Mesenteric fat pad (tissue), 1 donor: ENCODE results near the gene POTEH. TPM values are rescaled to one million over a fixed set of nuclear protein-coding genes. Genes with fewer than 3 reads are reported as not detected.
"Not testable (repeated sequence)": the region's sequence is repeated elsewhere in the genome, so short reads cannot be mapped to it uniquely, and the experiment has no call there.

Experiments used
- DNase-seq: peaks from one replicate; pipeline ENCODE4 v3.0.0-alpha.2; 2020; ENCODE audit warnings: low spot score
- long read RNA-seq: library from polyadenylated mRNA; unstranded; transcript quantifications from one replicate; pipeline ENCODE4 v2.0.0, GENCODE V29; 2020
- total RNA-seq: library from RNA; stranded (reverse); fragmentation: NEBNext Ultra II Directional; extraction: Animal tissue kit (Norgen Biotek cat#: 25700); gene quantifications from one replicate; pipeline ENCODE4 v1.2.1, GENCODE V29; 2021
- donor health status: DM: yes; HTN: yes; CAD: no.

The POTEH gene
- not detected for total RNA-seq
- long read RNA-seq: 0 reads

- DNase-seq: not testable (repeated sequence)
These were observed at the start of gene POTEH for GRCh38 chr22:15689749-15690125. Gene POTEH (plus strand): TSS chr22:15690026. CDS start chr22:15690078, 52 bp downstream.

DNA sequence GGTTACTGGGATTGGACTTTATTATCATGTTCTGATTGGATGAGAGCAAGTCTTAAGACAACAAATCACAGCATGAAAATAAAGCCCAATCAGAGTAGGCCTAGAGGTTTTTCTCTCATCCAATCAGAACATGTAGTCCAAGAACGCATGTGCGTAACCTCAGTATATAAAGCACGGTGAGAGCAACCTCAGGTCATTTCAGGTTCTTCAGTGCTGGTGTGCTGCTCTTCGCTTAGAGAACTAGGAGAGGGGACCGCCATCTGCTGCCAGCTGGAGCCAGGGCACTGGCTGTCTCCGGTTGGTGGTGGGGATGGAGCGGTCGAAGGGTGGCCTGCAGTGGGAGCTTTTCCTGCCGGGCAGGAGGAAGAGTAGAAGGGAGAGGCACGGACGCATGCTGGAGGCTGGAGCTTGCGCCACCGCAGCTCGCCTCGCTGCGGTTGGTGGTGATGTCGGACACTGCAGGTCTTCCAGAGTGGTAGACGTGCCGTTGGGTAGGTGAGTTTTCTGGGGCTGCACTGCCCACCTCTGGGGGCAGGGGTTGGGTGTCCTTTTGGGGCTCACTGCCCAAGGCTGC, 47.5 kb upstream of the POTEH start:
- DNase-seq: not testable (repeated sequence)

GRCh38 chr22:15651954-15652353, 37.9 kb upstream of the POTEH start:
- DNase-seq: not testable (repeated sequence)

GRCh38 chr22:15652738-15653137, 37.1 kb upstream of the POTEH start:
- not testable (repeated sequence) for DNase-seq

DNA sequence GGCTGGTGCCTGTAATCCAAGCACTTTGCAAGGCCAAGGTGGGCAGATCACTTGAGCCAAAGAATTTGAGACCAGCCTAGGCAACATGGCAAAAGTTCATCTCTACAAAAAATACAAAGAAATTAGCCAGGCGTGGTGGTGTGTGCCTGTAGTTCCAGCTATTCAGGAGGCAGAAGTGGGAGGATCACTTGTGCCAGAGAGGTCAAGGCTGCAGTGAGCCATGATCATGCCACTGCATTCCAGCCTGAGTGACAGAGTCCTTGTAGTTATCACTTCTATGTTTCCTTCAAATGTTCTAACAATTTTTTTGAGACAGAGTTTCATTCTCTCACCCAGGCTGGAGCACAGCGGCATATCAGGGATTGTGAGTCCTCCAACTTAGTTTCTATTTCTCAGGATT, 36.6 kb upstream of the POTEH start:
- not testable (repeated sequence) for DNase-seq

DNA sequence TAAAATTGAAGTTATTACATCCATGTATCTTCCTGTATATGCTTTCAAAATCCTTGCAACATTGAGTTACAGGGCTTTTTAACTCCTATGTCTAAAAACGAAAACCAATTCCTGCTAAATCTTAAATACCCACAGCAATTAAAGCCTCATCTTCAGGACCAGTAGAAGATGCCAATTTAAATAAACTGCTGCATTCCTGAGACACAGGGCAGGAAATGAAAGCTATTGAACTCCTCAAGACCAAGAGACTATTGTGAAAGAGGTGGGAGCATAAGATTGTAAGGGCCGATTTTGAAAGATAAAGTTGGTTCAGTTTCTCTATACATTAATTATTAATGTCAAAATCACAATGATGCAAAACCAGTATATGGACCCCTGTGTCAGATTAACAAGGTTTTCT, 28.7 kb upstream of the POTEH start:
- DNase-seq: not testable (repeated sequence)

GRCh38 chr22:15664682-15665081, 25.1 kb upstream of the POTEH start:
- DNase-seq: not testable (repeated sequence)

DNA sequence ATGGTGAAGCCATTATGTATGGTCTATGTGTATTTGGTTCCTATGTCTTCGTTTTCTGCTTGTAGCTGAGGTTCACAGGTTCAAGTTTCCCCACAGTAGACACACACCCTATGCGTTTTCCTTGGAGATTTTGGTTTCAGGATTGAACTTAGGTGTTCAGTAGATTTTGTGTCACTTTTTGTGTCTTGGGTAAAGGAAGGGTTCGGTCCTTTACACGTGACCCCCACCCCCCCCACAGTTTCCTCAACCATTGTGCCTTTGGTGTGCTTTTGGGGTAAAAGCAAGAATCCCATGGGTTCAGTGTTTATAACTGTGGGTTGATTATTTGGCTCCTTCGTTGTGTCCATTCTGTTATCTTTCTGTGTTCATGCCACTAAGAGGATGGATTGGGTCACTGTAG, 24.3 kb upstream of the POTEH start:
- DNase-seq: not testable (repeated sequence)

- DNase-seq: not testable (repeated sequence)
These were observed 20.4 kb upstream of the POTEH start for GRCh38 chr22:15669430-15669829.

DNA sequence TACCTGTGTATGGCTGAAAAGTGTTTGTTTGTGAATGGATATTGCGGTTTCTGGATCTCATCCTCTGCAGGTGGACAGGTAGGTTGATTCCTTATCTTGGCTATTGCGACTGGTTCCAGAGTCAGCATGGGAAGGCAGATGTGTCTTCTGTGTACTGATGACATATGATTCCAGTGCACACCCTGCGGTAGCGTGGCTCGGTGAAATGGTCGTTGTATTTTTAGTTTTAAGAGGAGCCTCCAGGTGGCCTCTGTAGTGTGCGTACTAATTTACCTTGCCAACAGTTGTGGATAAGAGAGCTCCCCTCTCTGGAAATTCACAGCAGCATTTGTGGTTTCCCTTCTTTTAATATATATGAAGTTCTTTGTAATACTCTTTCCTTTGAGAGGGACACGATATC, 10.1 kb upstream of the POTEH start:
- not testable (repeated sequence) for DNase-seq

DNA sequence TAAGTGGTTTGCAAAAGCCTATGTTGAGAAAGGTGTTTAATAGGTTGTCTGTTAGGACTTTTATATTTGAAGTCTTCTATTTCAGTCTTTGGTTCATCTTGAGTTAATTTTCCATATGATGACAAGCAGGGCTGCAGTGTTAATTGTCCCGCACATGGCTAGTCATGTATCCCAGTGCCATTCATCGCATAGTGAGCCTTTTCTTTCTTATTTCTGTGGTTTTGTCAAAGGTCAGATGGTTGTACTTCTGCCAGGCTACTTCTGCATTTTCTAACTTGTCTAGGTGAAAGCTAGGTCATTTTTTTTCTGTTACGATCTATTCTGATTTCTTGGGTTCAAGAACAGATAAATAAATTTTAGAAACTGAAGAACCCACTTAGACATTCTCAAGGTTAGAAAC, 5.7 kb upstream of the POTEH start:
- DNase-seq: not testable (repeated sequence)

DNA sequence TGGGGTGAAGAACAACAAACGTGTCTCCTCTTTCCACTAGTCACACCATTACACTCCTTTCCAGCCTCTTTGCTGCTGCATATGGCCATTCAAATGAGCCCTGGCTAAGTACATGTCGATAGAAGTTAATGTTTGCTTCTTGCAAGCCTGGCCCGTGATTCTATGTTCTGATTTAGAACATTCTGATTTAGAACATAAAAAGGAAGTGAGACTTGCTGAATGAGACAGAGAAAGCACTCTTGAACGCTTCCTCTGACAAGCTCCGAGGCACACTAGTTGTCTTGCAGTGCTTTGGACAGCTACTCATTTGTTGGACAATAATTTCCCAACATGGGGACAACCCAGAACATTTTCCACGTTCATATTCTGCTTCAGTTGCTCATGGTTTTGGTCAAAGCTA, 5.1 kb upstream of the POTEH start:
- DNase-seq: not testable (repeated sequence)

- not testable (repeated sequence) for DNase-seq
These were observed 4.2 kb upstream of the POTEH start for GRCh38 chr22:15685641-15686040.

- DNase-seq: not testable (repeated sequence)
These were observed 2.7 kb upstream of the POTEH start for GRCh38 chr22:15687086-15687485.

DNA sequence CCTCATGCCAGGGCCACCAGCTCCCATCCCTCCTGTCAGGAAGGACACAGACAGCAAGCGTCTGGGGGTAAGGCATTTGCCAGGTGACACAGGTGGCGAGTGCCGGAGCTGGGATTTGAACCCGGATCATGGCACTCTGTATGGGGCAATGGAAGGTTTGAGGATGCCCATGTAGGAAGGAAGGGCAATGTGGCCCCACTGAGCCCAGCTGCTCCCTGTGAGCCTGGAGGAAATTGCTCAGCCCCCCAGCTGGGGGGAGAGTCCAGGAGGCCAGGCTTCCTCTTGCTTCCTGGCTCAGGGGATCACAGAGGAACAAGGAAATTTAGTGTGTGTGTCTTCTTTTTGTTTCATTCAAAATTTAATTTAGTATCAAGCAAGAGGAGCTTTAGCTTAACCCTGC, 2.1 kb upstream of the POTEH start:
- DNase-seq: not testable (repeated sequence)

DNA sequence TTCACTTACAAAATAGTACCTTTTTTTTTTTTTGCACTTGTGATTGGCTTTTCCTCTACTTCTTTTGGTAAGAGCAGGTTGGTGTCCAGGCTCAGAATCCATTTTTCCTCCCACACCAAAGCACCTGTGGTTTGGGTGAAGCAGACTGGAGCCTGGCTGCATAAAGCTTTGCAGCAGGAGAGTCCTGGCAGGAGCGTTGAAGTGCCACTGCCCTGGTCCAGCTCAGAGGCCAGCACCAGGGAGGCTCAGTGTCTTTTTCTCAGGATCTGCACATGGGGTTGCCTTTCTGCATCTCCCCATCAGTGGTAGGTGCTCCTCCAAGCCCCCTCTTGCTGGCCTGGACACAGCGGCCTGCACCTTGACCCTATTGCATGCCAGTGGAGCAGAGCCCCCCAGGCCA, 1.7 kb upstream of the POTEH start:
- DNase-seq: peak; percentile 64

DNA sequence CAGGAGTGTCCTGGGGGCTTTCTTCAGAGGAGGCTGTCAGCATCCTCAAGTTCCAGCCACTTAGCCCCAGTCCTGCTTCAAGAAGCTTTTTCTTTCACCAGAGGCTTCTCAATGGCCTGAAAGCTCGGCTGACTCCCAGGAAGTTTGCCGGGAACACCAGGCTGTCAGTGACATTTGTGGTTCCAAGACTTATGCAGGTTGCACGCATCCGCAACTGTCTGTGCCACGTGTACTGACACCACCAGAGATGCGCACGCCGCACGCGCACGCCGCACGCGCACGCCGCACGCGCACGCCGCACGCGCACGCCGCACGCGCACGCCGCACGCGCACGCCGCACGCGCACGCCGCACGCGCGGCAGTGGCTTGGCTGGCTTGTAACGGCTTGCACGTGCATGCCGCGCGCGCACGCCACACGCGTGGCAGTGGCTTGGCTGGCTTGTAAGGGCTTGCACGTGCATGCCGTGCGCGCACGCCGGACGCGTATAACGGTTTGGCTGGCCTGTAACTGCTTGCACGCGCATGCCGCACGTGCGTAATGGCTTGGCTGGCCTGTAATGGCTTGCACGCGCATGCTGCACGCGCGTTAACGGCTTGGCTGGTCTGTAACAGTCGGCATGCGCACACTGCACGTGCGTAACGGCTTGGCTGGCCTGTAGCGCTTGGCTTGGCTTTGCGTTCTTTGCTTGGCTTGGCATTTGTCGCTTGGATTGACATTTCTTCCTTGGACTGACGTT, 646 bp upstream of the POTEH start:
- DNase-seq: peak; percentile 91

GRCh38 chr22:15713600-15713999, 23.8 kb downstream of the POTEH start:
- not testable (repeated sequence) for DNase-seq

DNA sequence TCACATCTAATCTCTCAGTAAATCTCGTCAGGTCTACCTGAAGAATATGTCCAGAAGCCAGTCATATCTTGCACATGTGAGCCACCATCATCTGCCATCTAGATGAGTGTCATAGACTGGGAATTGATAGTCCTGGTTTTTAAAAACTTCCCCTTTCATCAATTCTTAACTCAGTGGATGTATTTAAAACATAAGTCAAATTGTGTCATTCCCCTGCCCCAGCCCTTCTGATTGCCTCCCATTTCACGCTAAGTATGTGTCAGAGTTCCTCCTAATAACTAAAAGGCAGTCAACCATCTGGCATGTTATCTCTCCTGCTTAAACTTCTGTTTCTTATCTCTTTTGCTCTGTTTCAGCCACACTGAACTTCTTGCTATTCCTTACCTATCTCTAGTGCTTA, 24.3 kb downstream of the POTEH start:
- DNase-seq: not testable (repeated sequence)

- DNase-seq: not testable (repeated sequence)
These were observed 32.1 kb downstream of the POTEH start for GRCh38 chr22:15721884-15722283.

GRCh38 chr22:15729209-15729917, 39.5 kb downstream of the POTEH start:
- DNase-seq: not testable (repeated sequence)

GRCh38 chr22:15731023-15731422, 41.2 kb downstream of the POTEH start:
- not testable (repeated sequence) for DNase-seq
